GM18873 (cell line): ENCODE data around the gene WASF2.

Experiments used
- ATAC-seq: cut with Tn5 transposase; IDR thresholded peaks from one replicate; pipeline ENCODE4 v1.9.1; 2021; ENCODE audit warnings: mild to moderate bottlenecking, moderate library complexity, moderate number of reproducible peaks; ENCODE audit not compliant: unreplicated experiment, low FRiP score

WASF2 gene

GRCh38 chr1:27522432-27523336 is 32.7 kb upstream of the WASF2 start:
- no peak for ATAC-seq

GRCh38 chr1:27521861-27522431 is 32.0 kb upstream of the WASF2 start:
- ATAC-seq = no peak

- ATAC-seq = no peak
These were observed 31.4 kb upstream of the WASF2 start for GRCh38 chr1:27521336-27521831.

- no peak for ATAC-seq
These were observed 30.7 kb upstream of the WASF2 start for GRCh38 chr1:27520651-27521050.

- no peak for ATAC-seq
These were observed 29.6 kb upstream of the WASF2 start for GRCh38 chr1:27519331-27520258.

- ATAC-seq = no peak
These were observed 28.8 kb upstream of the WASF2 start for GRCh38 chr1:27518808-27519207.

GRCh38 chr1:27517907-27518718 is 28.1 kb upstream of the WASF2 start:
- no peak for ATAC-seq

GRCh38 chr1:27517301-27517700 is 27.3 kb upstream of the WASF2 start:
- no peak for ATAC-seq

- no peak for ATAC-seq
These were observed 25.7 kb upstream of the WASF2 start for GRCh38 chr1:27515626-27516025.

GRCh38 chr1:27513958-27514357 is 24.0 kb upstream of the WASF2 start:
- no peak for ATAC-seq

- no peak for ATAC-seq
These were observed 23.6 kb upstream of the WASF2 start for GRCh38 chr1:27513528-27513927.

- ATAC-seq = no peak
These were observed 19.4 kb upstream of the WASF2 start for GRCh38 chr1:27509127-27510080.

GRCh38 chr1:27507960-27508665 is 18.1 kb upstream of the WASF2 start:
- ATAC-seq = no peak

- no peak for ATAC-seq
These were observed 16.7 kb upstream of the WASF2 start for GRCh38 chr1:27506703-27507102.

- no peak for ATAC-seq
These were observed 15.4 kb upstream of the WASF2 start for GRCh38 chr1:27505420-27505680.

- no peak for ATAC-seq
These were observed 14.8 kb upstream of the WASF2 start for GRCh38 chr1:27504588-27505419.

GRCh38 chr1:27503844-27504587 is 14.0 kb upstream of the WASF2 start:
- ATAC-seq = no peak
